ENCODE data around the gene MTARC2. TPM values are rescaled to one million over a fixed set of nuclear protein-coding genes. Genes with fewer than 3 reads are reported as not detected.
"Not testable (repeated sequence)": the region's sequence is repeated elsewhere in the genome, so short reads cannot be mapped to it uniquely, and the experiment has no call there.

MTARC2 gene
- total RNA-seq, 2 donors from 2014 or later: 19.5 to 37.9 TPM

DNA sequence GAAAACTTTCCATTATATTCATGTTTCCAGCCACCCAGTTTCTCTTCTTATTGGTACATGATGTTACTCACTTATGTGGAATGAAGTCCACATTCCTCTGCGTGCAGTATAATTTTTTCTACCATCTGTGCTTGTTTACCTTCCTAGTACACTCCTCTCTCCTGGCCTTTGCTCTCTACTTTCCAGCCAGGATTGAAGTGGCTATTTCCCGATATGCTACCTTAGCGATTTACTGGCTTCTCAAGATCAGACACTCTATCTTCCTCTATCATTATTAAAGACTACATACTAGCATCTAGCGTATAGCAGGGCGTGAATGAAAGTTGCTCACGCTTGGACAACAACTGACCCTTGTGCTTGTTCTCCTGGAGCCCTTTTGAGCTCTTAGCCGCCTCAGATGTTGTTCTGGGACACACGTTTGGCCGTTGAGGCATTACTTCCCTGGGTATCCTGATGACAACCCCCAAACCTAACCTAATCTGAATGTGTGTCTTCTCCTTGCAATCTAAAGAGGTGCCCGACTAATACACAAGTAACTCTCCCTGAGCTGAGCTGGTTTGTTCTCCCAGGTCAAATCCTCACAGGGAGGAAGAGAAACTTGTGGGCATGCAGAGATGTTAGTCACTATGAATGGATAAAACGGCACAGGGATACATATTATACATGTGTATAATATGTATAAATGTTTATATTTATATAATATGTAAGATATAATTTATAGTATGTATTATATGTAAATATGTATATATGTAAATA, 13.4 kb upstream of the MTARC2 start:
- no peak for TF ChIP-seq CTCF (IDR thresholded peaks at IDR 0.05)
- H3K36me3 ChIP-seq (replicated peaks in 1 of 2; ENCODE audit: insufficient read depth in 1 of 2, low read depth in 2 of 2): no peaks in the 10 kb centered on the region
- intact Hi-C loops (cut with DNase I): loop anchor here (5.0 kb wide), 1 partner anchor 42 kb away; the partner anchor contains the start of gene C1orf115
- peak overlapping the region in 2 of 4 donors; percentile 39 to 53 for H3K27ac ChIP-seq
- no peaks in the 10 kb centered on the region for H3K9me3 ChIP-seq
- H3K27me3 ChIP-seq: no peaks in the 10 kb centered on the region
- no peak overlapping the region for H3K4me3 ChIP-seq
- DNase-seq (peak in 2 of 4 donors; percentile 15 to 39), ATAC-seq (peak; percentile 73)
- 41 to 51% methylated on average over 11 of the region's 11 CpGs for WGBS, 2 donors
- H3K4me1 ChIP-seq: peaks cover 27% of the 10 kb centered on the region

DNA sequence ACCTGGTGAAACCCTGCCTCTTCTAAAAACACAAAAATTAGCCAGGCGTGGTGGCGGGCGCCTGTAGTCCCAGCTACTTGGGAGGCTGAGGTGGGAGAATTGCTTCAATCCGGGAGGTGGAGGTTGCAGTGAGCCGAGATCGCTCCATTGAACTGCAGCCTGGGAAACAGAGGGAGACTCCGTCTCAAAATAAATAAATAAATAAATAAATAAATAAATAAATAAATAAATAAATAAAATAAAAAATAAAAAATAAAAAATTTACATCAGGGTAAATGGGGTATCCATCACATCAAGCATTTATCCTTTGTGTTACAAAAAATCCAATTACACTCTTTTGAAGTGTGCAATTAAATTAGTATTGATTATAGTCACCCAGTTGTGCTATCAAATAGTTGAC, 11.8 kb upstream of the MTARC2 start:
- H3K27me3 ChIP-seq; DNase-seq; H3K27ac ChIP-seq; ATAC-seq; H3K4me3 ChIP-seq; H3K36me3 ChIP-seq (replicated peaks in 1 of 2; ENCODE audit: insufficient read depth in 1 of 2, low read depth in 2 of 2); H3K9me3 ChIP-seq; intact Hi-C loops (cut with DNase I): not testable (repeated sequence)
- H3K4me1 ChIP-seq: peaks cover 27% of the 10 kb centered on the region
- WGBS, 2 donors: 94 to 95% methylated on average over 7 of the region's 7 CpGs

DNA sequence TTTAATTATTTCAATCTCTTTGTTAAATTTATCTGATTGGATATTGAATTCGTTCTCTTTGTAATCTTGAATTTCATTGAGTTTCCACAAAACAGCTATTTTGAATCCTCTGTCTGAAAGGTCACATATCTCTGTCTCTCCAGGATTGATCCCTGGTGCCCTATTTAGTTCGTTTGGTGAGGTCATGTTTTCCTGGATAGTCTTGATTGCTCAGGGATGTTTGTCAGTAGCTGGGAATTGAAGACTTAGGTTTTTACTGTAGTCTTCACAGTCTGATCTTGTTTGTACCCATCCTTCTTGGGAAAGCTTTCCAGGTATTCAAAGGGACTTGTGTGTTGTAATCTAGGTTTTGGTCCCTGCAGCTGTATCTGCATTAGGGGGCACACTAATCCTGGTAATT, 6.8 kb upstream of the MTARC2 start:
- no peak for DNase-seq
- 53 to 59% methylated on average over 2 of the region's 2 CpGs for WGBS, 2 donors
- intact Hi-C loops (cut with DNase I): no loop called here

DNA sequence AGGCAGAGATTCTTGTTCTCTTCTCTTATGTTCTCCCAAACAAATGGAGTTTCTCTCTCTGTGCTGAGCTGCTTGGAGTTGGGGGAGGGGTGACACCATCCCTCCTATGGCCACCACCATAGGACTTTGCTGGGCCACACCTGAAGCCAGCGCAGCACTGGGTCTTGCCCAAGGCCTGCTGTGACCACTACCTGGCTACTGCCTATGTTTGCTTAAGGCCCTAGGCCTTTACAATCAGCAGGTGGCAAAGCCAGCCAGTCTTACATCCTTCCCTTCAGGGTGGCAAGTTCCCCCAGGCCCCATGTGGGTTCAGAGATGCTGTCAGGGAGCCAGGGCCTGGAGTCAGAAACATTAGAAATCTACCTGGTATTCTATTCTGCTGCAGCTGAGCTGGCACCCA, 6.3 kb upstream of the MTARC2 start:
- Histone ChIP-seq H3K27me3 (no peaks in the 10 kb centered on the region), H3K36me3 (replicated peaks in 1 of 2; ENCODE audit: insufficient read depth in 1 of 2, low read depth in 2 of 2) (no peaks in the 10 kb centered on the region), H3K4me1 (no peaks in the 10 kb centered on the region), H3K9me3 (no peaks in the 10 kb centered on the region), H3K4me3 (no peak overlapping the region), H3K27ac (no peak overlapping the region)
- intact Hi-C loops (cut with DNase I): no loop called here
- no peak for DNase-seq
- no peak for TF ChIP-seq CTCF (IDR thresholded peaks at IDR 0.05)
- TF ChIP-seq POLR2A (IDR thresholded peaks at IDR 0.05): no peak
- 100% methylated on average over 1 of the region's 1 CpG for WGBS, 2 donors
- ATAC-seq: no peak

More for the DNA sequence above, 6.8 kb upstream of the MTARC2 start:
- TF ChIP-seq POLR2A (IDR thresholded peaks at IDR 0.05): no peak
- no peak for TF ChIP-seq CTCF (IDR thresholded peaks at IDR 0.05)
- no peaks in the 10 kb centered on the region for H3K36me3 ChIP-seq (replicated peaks in 1 of 2; ENCODE audit: insufficient read depth in 1 of 2, low read depth in 2 of 2)
- no peaks in the 10 kb centered on the region for H3K9me3 ChIP-seq
- H3K4me1 ChIP-seq: no peaks in the 10 kb centered on the region
- no peak for ATAC-seq
- no peak overlapping the region for H3K4me3 ChIP-seq
- H3K27ac ChIP-seq: no peak overlapping the region
- no peaks in the 10 kb centered on the region for H3K27me3 ChIP-seq

- H3K4me1 ChIP-seq: peaks cover 5% of the 10 kb centered on the region
- no peak overlapping the region for H3K4me3 ChIP-seq
- no peak for TF ChIP-seq POLR2A (IDR thresholded peaks at IDR 0.05)
- TF ChIP-seq CTCF (IDR thresholded peaks at IDR 0.05): no peak
- intact Hi-C loops (cut with DNase I): no loop called here
- no peaks in the 10 kb centered on the region for H3K9me3 ChIP-seq
- DNase-seq (no peak), ATAC-seq (no peak)
- no peaks in the 10 kb centered on the region for H3K36me3 ChIP-seq (replicated peaks in 1 of 2; ENCODE audit: insufficient read depth in 1 of 2, low read depth in 2 of 2)
- H3K27me3 ChIP-seq: no peaks in the 10 kb centered on the region
- H3K27ac ChIP-seq: no peak overlapping the region
- WGBS, 2 donors: 75 to 85% methylated on average over 3 of the region's 3 CpGs
These were observed 5.6 kb upstream of the MTARC2 start for GRCh38 chr1:220742520-220742919.
